ENCODE data around the gene PRTN3.

DNA sequence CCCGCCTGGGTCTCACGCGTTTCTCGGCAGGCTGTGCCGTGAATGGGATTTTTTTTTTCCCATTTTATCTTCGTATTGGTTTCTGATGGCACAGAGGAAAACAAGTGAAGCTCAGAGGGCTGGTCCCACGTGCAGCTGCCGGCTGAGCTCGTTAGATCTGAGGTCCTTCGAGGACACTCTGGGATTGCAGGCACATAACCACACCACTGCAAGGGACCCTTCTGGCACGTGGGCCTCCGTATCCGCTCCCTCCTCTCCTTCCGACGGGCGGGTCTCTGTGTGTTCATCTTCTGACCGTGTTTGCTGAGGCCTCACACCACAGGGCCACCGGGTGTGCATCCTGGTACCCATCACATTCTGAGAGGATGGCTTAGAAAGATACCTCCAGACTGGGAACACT is 35.3 kb downstream of the PRTN3 start:
- TF ChIP-seq, protein P1, sequence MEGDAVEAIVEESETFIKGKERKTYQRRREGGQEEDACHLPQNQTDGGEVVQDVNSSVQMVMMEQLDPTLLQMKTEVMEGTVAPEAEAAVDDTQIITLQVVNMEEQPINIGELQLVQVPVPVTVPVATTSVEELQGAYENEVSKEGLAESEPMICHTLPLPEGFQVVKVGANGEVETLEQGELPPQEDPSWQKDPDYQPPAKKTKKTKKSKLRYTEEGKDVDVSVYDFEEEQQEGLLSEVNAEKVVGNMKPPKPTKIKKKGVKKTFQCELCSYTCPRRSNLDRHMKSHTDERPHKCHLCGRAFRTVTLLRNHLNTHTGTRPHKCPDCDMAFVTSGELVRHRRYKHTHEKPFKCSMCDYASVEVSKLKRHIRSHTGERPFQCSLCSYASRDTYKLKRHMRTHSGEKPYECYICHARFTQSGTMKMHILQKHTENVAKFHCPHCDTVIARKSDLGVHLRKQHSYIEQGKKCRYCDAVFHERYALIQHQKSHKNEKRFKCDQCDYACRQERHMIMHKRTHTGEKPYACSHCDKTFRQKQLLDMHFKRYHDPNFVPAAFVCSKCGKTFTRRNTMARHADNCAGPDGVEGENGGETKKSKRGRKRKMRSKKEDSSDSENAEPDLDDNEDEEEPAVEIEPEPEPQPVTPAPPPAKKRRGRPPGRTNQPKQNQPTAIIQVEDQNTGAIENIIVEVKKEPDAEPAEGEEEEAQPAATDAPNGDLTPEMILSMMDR (conservative IDR thresholded peaks at IDR 0.05) = no peak
- TF ChIP-seq ZFX (IDR thresholded peaks at IDR 0.05) = no peak

Measured in C4-2B (cell line).